GM21381 (cell line): ENCODE measurements around the gene CAMK1D.

Experiments used
- ATAC-seq: cut with Tn5 transposase; IDR thresholded peaks from one replicate; pipeline ENCODE4 v1.9.1; 2021; ENCODE audit warnings: mild to moderate bottlenecking, moderate library complexity; ENCODE audit not compliant: unreplicated experiment

CAMK1D gene

GRCh38 chr10:12510984-12511383 is 161.6 kb downstream of the CAMK1D start:
- no peak for ATAC-seq

- ATAC-seq: no peak
Observed at GRCh38 chr10:12511651-12512050, 162.3 kb downstream of the CAMK1D start.

- no peak for ATAC-seq
Observed at GRCh38 chr10:12512332-12513002, 163.1 kb downstream of the CAMK1D start.

- ATAC-seq: no peak
Observed at GRCh38 chr10:12513003-12513365, 163.6 kb downstream of the CAMK1D start.

GRCh38 chr10:12513775-12514673 is 164.7 kb downstream of the CAMK1D start:
- ATAC-seq: no peak

GRCh38 chr10:12518024-12518423 is 168.7 kb downstream of the CAMK1D start:
- ATAC-seq: no peak

- no peak for ATAC-seq
Observed at GRCh38 chr10:12521423-12521822, 172.1 kb downstream of the CAMK1D start.

GRCh38 chr10:12526311-12526710 is 177.0 kb downstream of the CAMK1D start:
- ATAC-seq: no peak

GRCh38 chr10:12529976-12530375 is 180.6 kb downstream of the CAMK1D start:
- no peak for ATAC-seq

GRCh38 chr10:12531305-12532220 is 182.2 kb downstream of the CAMK1D start:
- no peak for ATAC-seq

- no peak for ATAC-seq
Observed at GRCh38 chr10:12533151-12533550, 183.8 kb downstream of the CAMK1D start.

- ATAC-seq: no peak
Observed at GRCh38 chr10:12533723-12534122, 184.4 kb downstream of the CAMK1D start.

- no peak for ATAC-seq
Observed at GRCh38 chr10:12534824-12535223, 185.5 kb downstream of the CAMK1D start.

- no peak for ATAC-seq
Observed at GRCh38 chr10:12535656-12536055, 186.3 kb downstream of the CAMK1D start.

- no peak for ATAC-seq
Observed at GRCh38 chr10:12538491-12538995, 189.2 kb downstream of the CAMK1D start.

GRCh38 chr10:12539350-12540164 is 190.2 kb downstream of the CAMK1D start:
- ATAC-seq: no peak

GRCh38 chr10:12540341-12540781 is 191.0 kb downstream of the CAMK1D start:
- ATAC-seq: no peak

GRCh38 chr10:12541446-12542067 is 192.2 kb downstream of the CAMK1D start:
- ATAC-seq: no peak

GRCh38 chr10:12542133-12542670 is 192.9 kb downstream of the CAMK1D start:
- no peak for ATAC-seq
